Mucosa of descending colon (tissue), 3 donors: ENCODE measurements around the gene MDH1B. TPM values are rescaled to one million over a fixed set of nuclear protein-coding genes. Genes with fewer than 3 reads are reported as not detected.

Source experiments
- ATAC-seq: fragments of 200-7000 bp; cut with Tn5 transposase; one replicate; pipeline ENCODE4 v1.9.1; 2020; ENCODE audit warnings: mild to moderate bottlenecking, moderate library complexity
- DNase-seq, 3 donors: peaks; one replicate each; pipeline ENCODE4 v3.0.0-alpha.2; 2020
- H3K36me3 ChIP-seq: fragments of 200-600 bp; one replicate; pipeline ENCODE4 v1.8.0; 2021; ENCODE audit warnings: low read depth, mild to moderate bottlenecking
- H3K4me1 ChIP-seq: fragments of 200-600 bp; one replicate; pipeline ENCODE4 v1.8.0; 2021; ENCODE audit warnings: low read depth, mild to moderate bottlenecking
- H3K4me3 ChIP-seq: fragments of 200-600 bp; one replicate; pipeline ENCODE4 v1.8.0; 2021; ENCODE audit warnings: mild to moderate bottlenecking
- H3K9me3 ChIP-seq: fragments of 200-600 bp; one replicate; pipeline ENCODE4 v1.8.0; 2021; ENCODE audit warnings: mild to moderate bottlenecking
- CTCF ChIP-seq: fragments of 200-600 bp; IDR thresholded peaks from one replicate; pipeline ENCODE4 v1.8.0; 2022; ENCODE audit warnings: antibody characterized with exemption, mild to moderate bottlenecking
- intact Hi-C, 2 donors: fragments of 100-400 bp; cut with DNase I in 1 of 2; cut with micrococcal nuclease in 1 of 2; formaldehyde crosslinking; loops; one replicate each; pipeline versions ENCODE4 v1.11.0 to v1.11.1; 2022; cut with DNase I, micrococcal nuclease
- total RNA-seq, 3 donors: library from RNA; stranded (reverse); fragmentation: NEBNext Ultra II Directional in 2 of 3; extraction: Animal tissue kit (Norgen Biotek cat#: 25700) in 2 of 3; gene quantifications; one replicate each; pipeline versions ENCODE4 v1.2.1 to v1.2.4, GENCODE V29; 2021 to 2023
- donor health status: DM: no; HTN: no; CAD: no; lungs with moderate emphysema.
- donor health status: DM: no; HTN: no; CAD: no.
- donor health status: DM: no; HTN: yes; CAD: no.

The MDH1B gene
- total RNA-seq, 3 donors from 2014 or later: 0.26 to 0.60 (median 0.34) TPM

DNA sequence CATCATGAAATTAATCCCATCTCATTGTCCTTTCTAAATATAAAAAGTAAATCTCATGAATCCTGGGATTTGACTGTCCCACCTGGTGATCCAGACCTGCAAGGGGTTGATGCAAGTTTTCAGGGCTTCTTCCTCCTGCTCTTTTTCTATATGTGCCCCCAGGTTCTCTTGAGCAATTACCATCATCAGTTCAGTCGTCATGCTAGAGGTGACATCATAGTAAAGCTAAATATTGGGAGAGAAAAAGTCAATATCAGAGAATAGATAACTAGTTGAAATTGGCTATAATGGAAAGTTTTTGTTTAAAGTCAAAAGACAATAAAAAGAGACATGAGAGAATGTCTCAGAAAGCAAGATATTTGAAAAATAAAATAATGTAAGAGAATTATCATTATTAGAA, 8.3 kb downstream of the MDH1B start:
- no peak for TF ChIP-seq CTCF
- intact Hi-C loops: no loop called here
- H3K36me3 ChIP-seq: no peaks in the 10 kb centered on the region
- H3K4me1 ChIP-seq: no peaks in the 10 kb centered on the region
- ATAC-seq (no peak), DNase-seq (no peak)
- no peaks in the 10 kb centered on the region for H3K9me3 ChIP-seq
- no peak overlapping the region for H3K4me3 ChIP-seq

DNA sequence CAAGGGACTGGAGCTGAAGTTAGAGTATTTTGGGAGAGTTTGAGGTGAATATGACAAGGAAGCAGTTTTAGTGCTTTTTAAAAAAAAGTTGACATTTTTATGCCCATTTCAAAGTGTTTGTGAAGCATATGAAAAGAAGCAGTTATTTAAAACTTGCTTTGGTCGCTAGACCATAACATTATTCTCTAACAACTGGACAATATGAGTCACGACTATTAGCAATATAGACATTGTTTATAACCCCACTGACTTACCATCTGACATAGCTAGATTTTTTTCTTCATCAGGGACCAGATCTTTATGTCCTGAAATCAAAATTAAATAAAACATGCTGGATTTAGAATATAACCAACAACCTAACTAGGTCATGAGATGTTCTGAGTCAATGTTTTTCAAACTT, 24.3 kb downstream of the MDH1B start:
- TF ChIP-seq CTCF: no peak
- no peaks in the 10 kb centered on the region for H3K4me1 ChIP-seq
- ATAC-seq (no peak), DNase-seq (no peak)
- intact Hi-C loops: no loop called here
- H3K36me3 ChIP-seq: no peaks in the 10 kb centered on the region
- no peak overlapping the region for H3K4me3 ChIP-seq
- no peaks in the 10 kb centered on the region for H3K9me3 ChIP-seq

DNA sequence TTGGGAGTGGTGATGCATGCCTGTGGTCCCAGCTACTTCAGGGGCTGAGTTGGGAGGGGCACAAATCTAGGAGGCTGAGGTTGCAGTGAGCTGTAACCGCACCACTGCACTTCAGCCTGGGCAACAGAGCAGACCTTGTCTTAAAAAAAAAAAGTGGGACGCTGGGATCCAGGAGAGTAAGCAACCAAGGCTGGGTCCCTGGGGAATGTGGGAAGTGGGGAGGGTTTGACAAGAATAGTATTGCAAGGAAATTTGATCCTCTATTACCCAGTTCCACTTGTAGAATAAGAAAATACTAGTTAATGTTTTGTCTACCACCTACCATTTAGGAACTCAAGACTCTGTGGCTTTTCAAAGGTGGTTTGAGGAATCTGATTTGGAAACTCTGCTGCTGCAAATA, 25.9 kb downstream of the MDH1B start:
- no peaks in the 10 kb centered on the region for H3K36me3 ChIP-seq
- DNase-seq: no peak
- H3K4me3 ChIP-seq: no peak overlapping the region
- no peak for ATAC-seq
- intact Hi-C loops: no loop called here
- no peak for TF ChIP-seq CTCF
- no peaks in the 10 kb centered on the region for H3K4me1 ChIP-seq
- H3K9me3 ChIP-seq: no peaks in the 10 kb centered on the region

DNA sequence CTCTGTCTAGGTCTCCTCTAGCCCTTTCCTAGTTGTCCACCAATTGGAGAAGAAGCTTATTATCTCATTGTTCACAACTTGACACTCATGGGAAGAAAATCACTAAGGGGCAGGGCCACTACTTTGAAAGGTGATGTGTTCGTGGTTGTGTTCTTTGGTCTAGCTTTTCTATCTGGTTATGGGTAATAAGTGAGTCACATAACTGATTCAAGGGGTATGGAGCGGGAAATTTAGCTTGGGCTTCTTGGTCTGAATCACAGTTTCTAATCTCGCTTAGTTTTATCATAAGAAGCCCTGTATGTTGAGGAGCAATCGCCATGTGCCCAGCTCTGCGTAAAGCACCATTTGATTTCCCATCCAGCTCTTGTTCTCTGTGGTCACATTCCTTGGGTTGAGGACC, 28.2 kb downstream of the MDH1B start:
- Histone ChIP-seq H3K4me1 (no peaks in the 10 kb centered on the region), H3K9me3 (no peaks in the 10 kb centered on the region), H3K4me3 (no peak overlapping the region), H3K36me3 (no peaks in the 10 kb centered on the region)
- ATAC-seq (no peak), DNase-seq (no peak)
- intact Hi-C loops: no loop called here
- no peak for TF ChIP-seq CTCF

- Histone ChIP-seq H3K4me3 (no peak overlapping the region), H3K36me3 (no peaks in the 10 kb centered on the region), H3K4me1 (no peaks in the 10 kb centered on the region), H3K9me3 (no peaks in the 10 kb centered on the region)
- intact Hi-C loops: no loop called here
- ATAC-seq (no peak), DNase-seq (no peak)
- no peak for TF ChIP-seq CTCF
Measured at GRCh38 chr2:206733341-206733740, 31.8 kb downstream of the MDH1B start.
